ENCODE measurements around the gene TTLL4. TPM values are rescaled to one million over a fixed set of nuclear protein-coding genes. Genes with fewer than 3 reads are reported as not detected.

TTLL4 gene
- polyA plus RNA-seq, 1 of the 3 experiments (the other 2 are of a cell fraction): 15.6 TPM

- no peaks in the 10 kb centered on the region for H3K9me2 ChIP-seq
- no peaks in the 10 kb centered on the region for H3F3A ChIP-seq (replicated peaks; ENCODE audit: insufficient read depth)
- no peak overlapping the region for H3K9ac ChIP-seq
- no peak overlapping the region for H3K27ac ChIP-seq (ENCODE audit: low read depth in 2 of 2, low read length in 1 of 2)
- no peak for TF ChIP-seq EZH2phosphoT487 (IDR thresholded peaks at IDR 0.05; ENCODE audit: borderline replicate concordance, low read depth)
- no peak for TF ChIP-seq JUND (IDR thresholded peaks at IDR 0.05)
- TF ChIP-seq USF1 (IDR thresholded peaks at IDR 0.05; ENCODE audit: borderline replicate concordance, low read depth): no peak
- no peak for TF ChIP-seq FOXM1 (IDR thresholded peaks at IDR 0.05; ENCODE audit: low read depth)
- no peak for TF ChIP-seq YY1 (IDR thresholded peaks at IDR 0.05; ENCODE audit: low read depth)
- no peak for TF ChIP-seq MAX (IDR thresholded peaks at IDR 0.05; ENCODE audit: low read depth)
- no peak for TF ChIP-seq TEAD4 (IDR thresholded peaks at IDR 0.05; ENCODE audit: borderline replicate concordance, insufficient read depth)
- no peak for TF ChIP-seq NFIC (IDR thresholded peaks at IDR 0.05; ENCODE audit: borderline replicate concordance)
- no peak for TF ChIP-seq EP300 (IDR thresholded peaks at IDR 0.05; ENCODE audit: borderline replicate concordance in 1 of 2, low read depth in 1 of 2, low read length in 1 of 2)
- no peak for TF ChIP-seq REST (IDR thresholded peaks at IDR 0.05; ENCODE audit: low read depth, low read length)
- no peak for TF ChIP-seq RXRA (IDR thresholded peaks at IDR 0.05; ENCODE audit: borderline replicate concordance, low read depth)
- TF ChIP-seq FOSL2 (IDR thresholded peaks at IDR 0.05; ENCODE audit: borderline replicate concordance, low read depth): no peak
- TF ChIP-seq FOXJ3 (CRISPR knock-in tag; IDR thresholded peaks at IDR 0.05): no peak
- TF ChIP-seq MXI1 (IDR thresholded peaks at IDR 0.05; ENCODE audit: low read depth, low read length): no peak
- no peak for TF ChIP-seq PBX3 (IDR thresholded peaks at IDR 0.05)
- TF ChIP-seq TAF1 (IDR thresholded peaks at IDR 0.05; ENCODE audit: borderline replicate concordance, low read depth, low read length): no peak
- no peaks in the 10 kb centered on the region for H3K79me2 ChIP-seq (ENCODE audit: insufficient read depth)
- no peaks in the 10 kb centered on the region for H3K36me3 ChIP-seq (replicated peaks in 1 of 2; ENCODE audit: control insufficient read depth in 1 of 2, insufficient read depth in 2 of 2, low read length in 1 of 2)
- no peaks in the 10 kb centered on the region; the same call in 1 of the 2 replicates for H3K27me3 ChIP-seq (ENCODE audit: insufficient read depth)
- H4K20me1 ChIP-seq (ENCODE audit: insufficient read depth): no peaks in the 10 kb centered on the region
- no peak overlapping the region for H3K4me2 ChIP-seq
- CTCF ChIA-PET: no interaction called here
- no peak for DNase-seq
- H3K4me3 ChIP-seq (ENCODE audit: low read depth in 2 of 2, low read length in 1 of 2): no peak overlapping the region
- H3K4me1 ChIP-seq (ENCODE audit: control insufficient read depth in 1 of 2, insufficient read depth in 2 of 2, low read depth in 1 of 2, low read length in 1 of 2): no peaks in the 10 kb centered on the region
- POLR2A ChIA-PET: no interaction called here
- H2AFZ ChIP-seq (ENCODE audit: low read depth): no peak overlapping the region
- no peaks in the 10 kb centered on the region for H3K9me3 ChIP-seq
- 88% methylated on average over 1 of the region's 1 CpG for WGBS (ENCODE audit: low lambda C conversion rate)
Measured at GRCh38 chr2:218792433-218792832, 81.8 kb downstream of the TTLL4 start.

Data from SK-N-SH (cell line).